SU-DHL-6 (cell line): Measurements from ENCODE around the gene ART5.

Experiments used
- H2AFZ ChIP-seq: fragments of 200-600 bp; sonication (generic); 2 replicates; pipeline ENCODE4 v1.6.1; 2014; ENCODE audit warnings: low read depth, mild to moderate bottlenecking, moderate library complexity, mixed read lengths, antibody characterized with exemption, low read length; ENCODE audit not compliant: severe bottlenecking
- H3F3A ChIP-seq: fragments of 200-600 bp; shearing (Covaris generic); 2 replicates; pipeline ENCODE4 v1.6.0; 2016; ENCODE audit warnings: antibody characterized with exemption, mild to moderate bottlenecking; ENCODE audit not compliant: insufficient read depth
- H3K27ac ChIP-seq: fragments of 200-600 bp; sonication (generic); 2 replicates; pipeline ENCODE4 v1.5.1; 2016; ENCODE audit warnings: low read depth, mild to moderate bottlenecking, low read length, moderate library complexity, mixed read lengths
- H3K27me3 ChIP-seq: fragments of 200-600 bp; sonication (generic), shearing (Covaris generic); 2 replicates; pipeline ENCODE4 v1.6.0; 2014; ENCODE audit warnings: mild to moderate bottlenecking, low read length
- H3K36me3 ChIP-seq: fragments of 200-600 bp; sonication (generic); 2 replicates; pipeline ENCODE4 v1.6.1; 2014; ENCODE audit warnings: mild to moderate bottlenecking, low read length, mixed read lengths
- H3K4me2 ChIP-seq: fragments of 300-600, 200-600 bp; shearing (Covaris generic), sonication (generic); 2 replicates; pipeline ENCODE4 v1.6.0; 2014; ENCODE audit warnings: low read length, low read depth, mild to moderate bottlenecking; ENCODE audit not compliant: poor library complexity, severe bottlenecking
- H3K4me3 ChIP-seq: fragments of 200-600 bp; sonication (generic); 2 replicates; pipeline ENCODE4 v1.5.1; 2014; ENCODE audit warnings: antibody characterized with exemption, low read length, mild to moderate bottlenecking, mixed read lengths; ENCODE audit not compliant: insufficient read depth, poor library complexity, severe bottlenecking
- H3K79me2 ChIP-seq: fragments of 200-600 bp; sonication (generic); 2 replicates; pipeline ENCODE4 v1.6.1; 2014; ENCODE audit warnings: mild to moderate bottlenecking, low read length, moderate library complexity; ENCODE audit not compliant: insufficient read depth
- H3K9ac ChIP-seq: fragments of 200-600 bp; sonication (generic); 2 replicates; pipeline ENCODE4 v1.7.0; 2014; ENCODE audit warnings: mild to moderate bottlenecking, low read length
- H3K9me2 ChIP-seq: fragments of 200-600 bp; sonication (generic); replicated peaks from 2 replicates; pipeline ENCODE4 v1.6.1; 2014; ENCODE audit warnings: low read length; ENCODE audit not compliant: insufficient read depth
- H3K9me3 ChIP-seq: fragments of 200-600 bp; sonication (generic); 2 replicates; pipeline ENCODE4 v1.6.1; 2014; ENCODE audit warnings: low read length, mixed read lengths; ENCODE audit not compliant: insufficient read depth
- H4K20me1 ChIP-seq: fragments of 200-600 bp; sonication (generic); 2 replicates; pipeline ENCODE4 v1.6.1; 2014; ENCODE audit warnings: low read depth, mild to moderate bottlenecking, antibody characterized with exemption, low read length, moderate library complexity, mixed read lengths
- CTCF ChIP-seq: fragments of 200-600 bp; sonication (generic); IDR thresholded peaks from one replicate; pipeline ENCODE4 v1.5.1; 2017; ENCODE audit warnings: antibody characterized with exemption, mild to moderate bottlenecking, low read length, moderate library complexity; ENCODE audit not compliant: insufficient read depth, poor library complexity, severe bottlenecking
- EZH2phosphoT487 ChIP-seq: fragments of 200-600 bp; sonication (generic), shearing (Covaris generic); conservative IDR thresholded peaks from 2 replicates; pipeline ENCODE4 v1.6.1; 2018; ENCODE audit warnings: mild to moderate bottlenecking, antibody characterized with exemption, low read length, moderate library complexity, mixed read lengths

ART5 gene

GRCh38 chr11:3664032-3664630 lies 22.3 kb upstream of the ART5 start:
- Histone ChIP-seq H3K27me3 (no peaks in the 10 kb centered on the region), H4K20me1 (no peaks in the 10 kb centered on the region), H3K4me2 (no peak overlapping the region), H3K9me2 (no peaks in the 10 kb centered on the region), H3K79me2 (no peaks in the 10 kb centered on the region), H3F3A (no peaks in the 10 kb centered on the region), H3K36me3 (no peaks in the 10 kb centered on the region), H3K27ac (no peak overlapping the region), H3K9ac (no peak overlapping the region), H3K4me3 (no peak overlapping the region), H2AFZ (no peak overlapping the region), H3K9me3 (no peaks in the 10 kb centered on the region)
- no peak for TF ChIP-seq CTCF
- TF ChIP-seq EZH2phosphoT487 = no peak

- Histone ChIP-seq H3K9ac (no peak overlapping the region), H4K20me1 (no peaks in the 10 kb centered on the region), H3K79me2 (no peaks in the 10 kb centered on the region), H3K4me3 (no peak overlapping the region), H3K27ac (no peak overlapping the region), H2AFZ (no peak overlapping the region), H3K4me2 (no peak overlapping the region), H3K9me2 (no peaks in the 10 kb centered on the region), H3K9me3 (no peaks in the 10 kb centered on the region), H3K36me3 (no peaks in the 10 kb centered on the region), H3F3A (no peaks in the 10 kb centered on the region), H3K27me3 (no peaks in the 10 kb centered on the region)
- TF ChIP-seq EZH2phosphoT487 (no peak), CTCF (no peak)
Observed at GRCh38 chr11:3662856-3663255, 21.1 kb upstream of the ART5 start.

GRCh38 chr11:3660960-3661359 lies 19.2 kb upstream of the ART5 start:
- Histone ChIP-seq H4K20me1 (no peaks in the 10 kb centered on the region), H3K4me3 (no peak overlapping the region), H3K27me3 (no peaks in the 10 kb centered on the region), H3K36me3 (no peaks in the 10 kb centered on the region), H3F3A (no peaks in the 10 kb centered on the region), H3K79me2 (no peaks in the 10 kb centered on the region), H3K9ac (no peak overlapping the region), H3K27ac (no peak overlapping the region), H3K9me3 (no peaks in the 10 kb centered on the region), H3K4me2 (no peak overlapping the region), H3K9me2 (no peaks in the 10 kb centered on the region), H2AFZ (no peak overlapping the region)
- no peak for TF ChIP-seq CTCF
- TF ChIP-seq EZH2phosphoT487 = no peak
